Subcutaneous adipose tissue (tissue), 4 donors: Measurements from ENCODE around the gene DGKE. TPM values are rescaled to one million over a fixed set of nuclear protein-coding genes. Genes with fewer than 3 reads are reported as not detected.

Source experiments
- CTCF ChIP-seq: fragments of 450-650 bp; IDR thresholded peaks from one replicate; pipeline ENCODE4 v1.5.1; 2016; ENCODE audit warnings: low read depth, mild to moderate bottlenecking, control low read depth, antibody characterized with exemption, moderate library complexity
- total RNA-seq, 4 donors: library from RNA; depleted of rRNA; stranded (reverse); fragments of >200 nt; gene quantifications; one replicate each; pipeline ENCODE4 v1.1.0, GENCODE V29; 2016

DGKE gene
- total RNA-seq, 4 donors from 2014 or later, result 5.4 to 18.1 (median 10.5) TPM

- no peak for TF ChIP-seq CTCF
These were observed 38.6 kb upstream of the DGKE start for GRCh38 chr17:56795221-56795865.

- TF ChIP-seq CTCF, result no peak
These were observed 37.4 kb upstream of the DGKE start for GRCh38 chr17:56796536-56796935.

GRCh38 chr17:56798916-56799315 lies 35.0 kb upstream of the DGKE start:
- no peak for TF ChIP-seq CTCF

GRCh38 chr17:56801459-56802178 lies 32.3 kb upstream of the DGKE start:
- TF ChIP-seq CTCF, result no peak

- TF ChIP-seq CTCF, result no peak
These were observed 30.9 kb upstream of the DGKE start for GRCh38 chr17:56803071-56803470.

GRCh38 chr17:56804454-56804853 lies 29.5 kb upstream of the DGKE start:
- no peak for TF ChIP-seq CTCF

- TF ChIP-seq CTCF, result no peak
These were observed 27.0 kb upstream of the DGKE start for GRCh38 chr17:56806949-56807348.
